ENCODE results near the gene TMED6. TPM values are rescaled to one million over a fixed set of nuclear protein-coding genes. Genes with fewer than 3 reads are reported as not detected.

Gene TMED6
- total and polyA plus RNA-seq, 2 experiments from 2014 or later = 0.29 TPM; not detected in 1

- Histone ChIP-seq H4K20me1 (replicated peaks; ENCODE audit: insufficient read depth) (no peaks in the 10 kb centered on the region; the same call in 1 of the 2 replicates), H3K9me2 (ENCODE audit: insufficient read depth) (peaks cover 5% of the 10 kb centered on the region; the same call in 1 of the 2 replicates), H3K36me3 (ENCODE audit: insufficient read depth) (peaks cover 23% of the 10 kb centered on the region), H3K27ac (ENCODE audit: low read depth) (no peak overlapping the region), H3K79me2 (replicated peaks; ENCODE audit: insufficient read depth) (peaks cover 34% of the 10 kb centered on the region), H3K27me3 (ENCODE audit: insufficient read depth) (no peaks in the 10 kb centered on the region), H2AFZ (peak overlapping the region; percentile 100; the same call in 1 of the 2 replicates), H3K4me1 (ENCODE audit: insufficient read depth) (0 out of 2 replicates have a peak, but pooled peaks cover 3% of the 10 kb centered on the region), H3K4me2 (peak overlapping the region; percentile 74), H3F3A (replicated peaks; ENCODE audit: low read depth) (peaks cover 18% of the 10 kb centered on the region; the same call in 1 of the 2 replicates), H3K4me3 (peak overlapping the region; percentile 82)
- Mint-ChIP-seq H3K4me3 (peak overlapping the region; percentile 83; the same call in 2 of the 3 replicates), H3K27ac (no peak overlapping the region), H3K36me3 (ENCODE audit: low read depth) (peaks cover 30% of the 10 kb centered on the region), H3K4me1 (peaks cover 6% of the 10 kb centered on the region; the same call in 2 of the 3 replicates), H3K9me3 (no peaks in the 10 kb centered on the region), H3K27me3 (ENCODE audit: insufficient read depth, low read depth, poor library complexity) (peaks cover 7% of the 10 kb centered on the region)
- ATAC-seq = no peak
- no peak for TF ChIP-seq ZNF331 (CRISPR knock-in tag; IDR thresholded peaks at IDR 0.05; ENCODE audit: low read depth)
- TF ChIP-seq EZH2phosphoT487 (IDR thresholded peaks at IDR 0.05; ENCODE audit: unreplicated experiment) = no peak
- TF ChIP-seq EZH2 (IDR thresholded peaks at IDR 0.05; ENCODE audit: low read depth, unreplicated experiment) = no peak
- TF ChIP-seq REST (IDR thresholded peaks at IDR 0.05; ENCODE audit: unreplicated experiment) = no peak
- no peak for TF ChIP-seq CREB1 (CRISPR knock-in tag; IDR thresholded peaks at IDR 0.05; ENCODE audit: low read depth)
- TF ChIP-seq NANOG (IDR thresholded peaks at IDR 0.05; ENCODE audit: borderline replicate concordance) = no peak
- TF ChIP-seq POLR2AphosphoS5 (IDR thresholded peaks at IDR 0.05; ENCODE audit: low read depth) = no peak
- no peak for TF ChIP-seq ZNF462 (CRISPR knock-in tag; IDR thresholded peaks at IDR 0.05)
- DNase-seq (ENCODE audit: low spot score) = no peak
These were observed 35.0 kb upstream of the TMED6 start for GRCh38 chr16:69386596-69386995.

Data from GM23338 (cell line).